Measurements from ENCODE around the gene PCGF3.

DNA sequence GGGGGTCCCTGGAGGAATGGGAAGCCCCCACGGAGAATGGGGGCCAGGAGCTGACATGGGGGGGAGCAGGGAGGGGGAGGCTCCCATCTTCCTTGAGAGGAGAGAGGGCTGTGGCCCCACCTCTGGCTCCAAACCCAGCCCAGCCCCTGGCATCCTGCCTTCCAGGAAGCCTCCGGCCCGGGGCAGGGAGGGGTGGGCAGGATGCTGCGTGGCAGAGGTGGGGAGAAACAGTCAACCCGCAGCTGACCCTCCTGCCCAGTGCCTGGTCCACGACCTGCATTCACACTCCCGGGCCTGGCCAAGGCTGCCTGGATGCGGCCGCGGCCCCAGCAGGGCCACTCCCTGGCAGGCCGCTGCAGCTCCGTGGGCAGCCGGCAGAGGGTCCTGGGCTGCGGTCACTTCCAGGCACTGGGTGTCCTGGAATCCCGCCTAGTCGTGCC is 81.2 kb downstream of the PCGF3 start:
- TF ChIP-seq, protein P1, sequence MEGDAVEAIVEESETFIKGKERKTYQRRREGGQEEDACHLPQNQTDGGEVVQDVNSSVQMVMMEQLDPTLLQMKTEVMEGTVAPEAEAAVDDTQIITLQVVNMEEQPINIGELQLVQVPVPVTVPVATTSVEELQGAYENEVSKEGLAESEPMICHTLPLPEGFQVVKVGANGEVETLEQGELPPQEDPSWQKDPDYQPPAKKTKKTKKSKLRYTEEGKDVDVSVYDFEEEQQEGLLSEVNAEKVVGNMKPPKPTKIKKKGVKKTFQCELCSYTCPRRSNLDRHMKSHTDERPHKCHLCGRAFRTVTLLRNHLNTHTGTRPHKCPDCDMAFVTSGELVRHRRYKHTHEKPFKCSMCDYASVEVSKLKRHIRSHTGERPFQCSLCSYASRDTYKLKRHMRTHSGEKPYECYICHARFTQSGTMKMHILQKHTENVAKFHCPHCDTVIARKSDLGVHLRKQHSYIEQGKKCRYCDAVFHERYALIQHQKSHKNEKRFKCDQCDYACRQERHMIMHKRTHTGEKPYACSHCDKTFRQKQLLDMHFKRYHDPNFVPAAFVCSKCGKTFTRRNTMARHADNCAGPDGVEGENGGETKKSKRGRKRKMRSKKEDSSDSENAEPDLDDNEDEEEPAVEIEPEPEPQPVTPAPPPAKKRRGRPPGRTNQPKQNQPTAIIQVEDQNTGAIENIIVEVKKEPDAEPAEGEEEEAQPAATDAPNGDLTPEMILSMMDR (IDR thresholded peaks at IDR 0.05): no peak
- TF ChIP-seq POLR2A (IDR thresholded peaks at IDR 0.05): no peak

All from testis (tissue), 2 donors.